ENCODE results near the gene TDO2.

Gene TDO2

DNA sequence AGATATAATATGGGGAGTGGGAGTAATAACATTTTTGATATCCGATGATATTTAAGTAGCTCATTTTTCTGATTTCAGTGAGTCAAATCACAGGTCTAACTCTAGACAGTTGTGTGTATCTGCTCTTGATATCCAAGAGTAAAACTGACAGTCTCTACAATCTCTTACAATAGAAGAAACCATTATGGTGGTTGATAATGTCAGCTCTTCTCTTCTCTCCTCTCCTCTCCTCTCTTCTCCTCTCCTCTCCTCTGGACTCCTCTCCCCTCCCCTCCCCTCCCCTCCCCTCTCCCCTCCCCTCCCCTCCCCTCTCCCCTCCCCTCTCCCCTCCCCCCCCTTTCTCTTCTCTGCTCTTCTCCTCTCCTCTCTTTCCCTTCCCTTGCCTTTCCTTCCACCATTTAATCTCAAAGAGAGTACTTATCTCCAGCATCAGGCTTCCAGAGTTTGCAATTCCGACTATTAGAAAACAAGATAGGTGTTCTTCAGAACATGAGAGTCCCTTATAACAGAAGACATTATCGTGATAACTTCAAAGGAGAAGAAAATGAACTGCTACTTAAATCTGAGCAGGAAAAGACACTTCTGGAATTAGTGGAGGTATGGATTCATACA is 6.2 kb downstream of the TDO2 start:
- H3K27me3 ChIP-seq (ENCODE audit: insufficient read depth, poor library complexity, severe bottlenecking) = no peaks in the 10 kb centered on the region
- H3K4me1 ChIP-seq (ENCODE audit: insufficient read depth, poor library complexity, severe bottlenecking) = peaks cover 20% of the 10 kb centered on the region
- ATAC-seq (ENCODE audit: low read depth) (no peak), DNase-seq (ENCODE audit: low spot score) (no peak)
- no peaks in the 10 kb centered on the region for H3K9me3 ChIP-seq (ENCODE audit: severe bottlenecking)
- TF ChIP-seq, protein P1, sequence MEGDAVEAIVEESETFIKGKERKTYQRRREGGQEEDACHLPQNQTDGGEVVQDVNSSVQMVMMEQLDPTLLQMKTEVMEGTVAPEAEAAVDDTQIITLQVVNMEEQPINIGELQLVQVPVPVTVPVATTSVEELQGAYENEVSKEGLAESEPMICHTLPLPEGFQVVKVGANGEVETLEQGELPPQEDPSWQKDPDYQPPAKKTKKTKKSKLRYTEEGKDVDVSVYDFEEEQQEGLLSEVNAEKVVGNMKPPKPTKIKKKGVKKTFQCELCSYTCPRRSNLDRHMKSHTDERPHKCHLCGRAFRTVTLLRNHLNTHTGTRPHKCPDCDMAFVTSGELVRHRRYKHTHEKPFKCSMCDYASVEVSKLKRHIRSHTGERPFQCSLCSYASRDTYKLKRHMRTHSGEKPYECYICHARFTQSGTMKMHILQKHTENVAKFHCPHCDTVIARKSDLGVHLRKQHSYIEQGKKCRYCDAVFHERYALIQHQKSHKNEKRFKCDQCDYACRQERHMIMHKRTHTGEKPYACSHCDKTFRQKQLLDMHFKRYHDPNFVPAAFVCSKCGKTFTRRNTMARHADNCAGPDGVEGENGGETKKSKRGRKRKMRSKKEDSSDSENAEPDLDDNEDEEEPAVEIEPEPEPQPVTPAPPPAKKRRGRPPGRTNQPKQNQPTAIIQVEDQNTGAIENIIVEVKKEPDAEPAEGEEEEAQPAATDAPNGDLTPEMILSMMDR (IDR thresholded peaks at IDR 0.05; ENCODE audit: poor library complexity, severe bottlenecking) = no peak
- no peak overlapping the region for H3K4me3 ChIP-seq (ENCODE audit: severe bottlenecking)
- no peaks in the 10 kb centered on the region for H3K36me3 ChIP-seq (ENCODE audit: low read depth)
- H3K27ac ChIP-seq (ENCODE audit: poor library complexity, severe bottlenecking) = no peak overlapping the region

DNA sequence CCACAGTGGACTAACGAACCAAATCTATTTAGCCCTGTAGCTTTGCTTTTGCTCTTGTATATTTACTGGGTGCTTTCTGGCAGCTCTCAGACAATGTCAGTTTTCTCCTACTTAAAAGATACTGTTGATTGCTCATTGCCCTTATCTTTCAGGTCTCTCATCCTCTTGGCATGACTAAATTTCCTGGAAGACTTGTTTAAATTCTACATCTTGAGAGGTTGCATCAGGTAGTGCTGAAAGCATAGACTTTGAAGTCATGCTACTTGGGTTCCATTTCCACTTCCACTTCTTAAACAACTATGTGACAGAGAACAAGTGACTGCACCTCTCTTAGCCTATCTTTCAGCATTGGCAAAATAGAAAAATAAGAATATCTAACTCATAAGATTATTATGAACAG is 8.4 kb downstream of the TDO2 start:
- no peaks in the 10 kb centered on the region for H3K36me3 ChIP-seq (ENCODE audit: low read depth)
- H3K27me3 ChIP-seq (ENCODE audit: insufficient read depth, poor library complexity, severe bottlenecking) = no peaks in the 10 kb centered on the region
- H3K27ac ChIP-seq (ENCODE audit: poor library complexity, severe bottlenecking) = no peak overlapping the region
- DNase-seq (ENCODE audit: low spot score) = no peak
- TF ChIP-seq, protein P1 (IDR thresholded peaks at IDR 0.05; ENCODE audit: poor library complexity, severe bottlenecking) = no peak
- H3K4me1 ChIP-seq (ENCODE audit: insufficient read depth, poor library complexity, severe bottlenecking) = peaks cover 10% of the 10 kb centered on the region
- no peak overlapping the region for H3K4me3 ChIP-seq (ENCODE audit: severe bottlenecking)
- H3K9me3 ChIP-seq (ENCODE audit: severe bottlenecking) = no peaks in the 10 kb centered on the region
- ATAC-seq (ENCODE audit: low read depth) = no peak

DNA sequence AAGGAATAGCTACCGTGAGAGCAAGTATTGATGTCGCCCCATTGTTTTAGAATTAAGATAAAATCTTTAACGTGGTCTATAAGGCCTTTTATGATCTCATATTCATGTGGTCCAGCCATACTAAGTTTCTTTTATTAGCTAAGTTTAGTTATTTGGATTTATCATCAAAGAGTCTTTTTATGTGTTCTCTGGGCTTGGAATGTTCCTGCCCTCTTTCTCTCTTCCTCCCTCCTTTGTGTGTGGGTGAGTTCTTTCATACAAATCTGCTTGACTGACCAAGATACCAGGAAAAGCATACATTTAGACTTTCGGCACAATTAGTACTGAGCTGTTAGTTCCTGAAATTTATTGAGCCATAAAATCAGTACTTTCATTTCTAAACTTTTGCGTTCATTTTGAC is 11.3 kb downstream of the TDO2 start:
- no peaks in the 10 kb centered on the region for H3K9me3 ChIP-seq (ENCODE audit: severe bottlenecking)
- H3K27ac ChIP-seq (ENCODE audit: poor library complexity, severe bottlenecking) = no peak overlapping the region
- no peaks in the 10 kb centered on the region for H3K27me3 ChIP-seq (ENCODE audit: insufficient read depth, poor library complexity, severe bottlenecking)
- no peak for DNase-seq (ENCODE audit: low spot score)
- H3K36me3 ChIP-seq (ENCODE audit: low read depth) = no peaks in the 10 kb centered on the region
- ATAC-seq (ENCODE audit: low read depth) = no peak
- H3K4me1 ChIP-seq (ENCODE audit: insufficient read depth, poor library complexity, severe bottlenecking) = no peaks in the 10 kb centered on the region
- no peak overlapping the region for H3K4me3 ChIP-seq (ENCODE audit: severe bottlenecking)
- TF ChIP-seq, protein P1 (IDR thresholded peaks at IDR 0.05; ENCODE audit: poor library complexity, severe bottlenecking) = no peak

DNA sequence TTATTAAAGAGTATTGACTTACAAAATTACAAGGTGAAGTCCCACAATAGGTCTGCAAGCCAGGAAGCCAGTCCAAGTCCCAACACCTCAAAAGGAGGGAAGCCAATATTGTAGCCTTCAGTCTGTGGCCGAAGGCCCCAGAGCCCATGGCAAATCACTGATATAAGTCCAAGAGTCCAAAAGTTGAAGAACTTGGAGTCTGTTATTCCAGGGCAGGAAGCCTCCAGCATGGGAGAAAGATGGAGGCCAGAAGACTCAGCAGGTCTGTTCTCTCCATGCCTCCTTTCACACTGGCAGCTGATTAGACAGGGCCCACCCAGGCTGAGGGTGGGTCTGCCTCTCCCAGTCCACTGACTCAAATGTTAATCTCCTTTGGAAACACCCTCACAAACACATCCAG is 18.1 kb downstream of the TDO2 start:
- no peaks in the 10 kb centered on the region for H3K27me3 ChIP-seq (ENCODE audit: insufficient read depth, poor library complexity, severe bottlenecking)
- no peak overlapping the region for H3K27ac ChIP-seq (ENCODE audit: poor library complexity, severe bottlenecking)
- DNase-seq (ENCODE audit: low spot score) (no peak), ATAC-seq (ENCODE audit: low read depth) (no peak)
- no peaks in the 10 kb centered on the region for H3K4me1 ChIP-seq (ENCODE audit: insufficient read depth, poor library complexity, severe bottlenecking)
- TF ChIP-seq, protein P1 (IDR thresholded peaks at IDR 0.05; ENCODE audit: poor library complexity, severe bottlenecking) = no peak
- H3K36me3 ChIP-seq (ENCODE audit: low read depth) = no peaks in the 10 kb centered on the region
- H3K9me3 ChIP-seq (ENCODE audit: severe bottlenecking) = no peaks in the 10 kb centered on the region
- no peak overlapping the region for H3K4me3 ChIP-seq (ENCODE audit: severe bottlenecking)

DNA sequence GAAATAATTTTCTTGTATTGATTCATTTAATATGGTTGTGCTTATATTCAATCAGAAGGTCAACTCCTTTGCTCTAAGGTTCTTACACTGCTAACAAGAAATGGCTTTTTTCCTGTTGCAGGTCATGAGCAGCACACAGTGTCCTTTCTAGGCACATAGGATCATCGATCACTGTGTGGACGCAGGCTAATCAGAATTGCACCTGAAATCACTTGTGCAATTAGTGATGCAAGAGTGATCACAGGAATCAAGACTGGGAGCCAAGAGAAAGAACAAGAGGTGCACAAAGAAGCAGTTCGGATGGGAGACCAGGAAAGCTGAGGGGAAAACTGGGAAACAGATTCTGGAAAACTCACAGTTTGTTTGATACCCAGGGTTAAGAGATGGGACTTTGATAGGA is 21.1 kb downstream of the TDO2 start:
- no peaks in the 10 kb centered on the region for H3K4me1 ChIP-seq (ENCODE audit: insufficient read depth, poor library complexity, severe bottlenecking)
- no peak for ATAC-seq (ENCODE audit: low read depth)
- H3K27ac ChIP-seq (ENCODE audit: poor library complexity, severe bottlenecking) = no peak overlapping the region
- no peak overlapping the region for H3K4me3 ChIP-seq (ENCODE audit: severe bottlenecking)
- H3K27me3 ChIP-seq (ENCODE audit: insufficient read depth, poor library complexity, severe bottlenecking) = no peaks in the 10 kb centered on the region
- no peaks in the 10 kb centered on the region for H3K36me3 ChIP-seq (ENCODE audit: low read depth)
- TF ChIP-seq, protein P1 (IDR thresholded peaks at IDR 0.05; ENCODE audit: poor library complexity, severe bottlenecking) = no peak
- H3K9me3 ChIP-seq (ENCODE audit: severe bottlenecking) = no peaks in the 10 kb centered on the region
- no peak for DNase-seq (ENCODE audit: low spot score)

Data from RWPE2 (cell line).